HCT116 (cell line): ENCODE measurements around the gene CAB39. TPM values are rescaled to one million over a fixed set of nuclear protein-coding genes. Genes with fewer than 3 reads are reported as not detected.

Experiments
- ATAC-seq: fragments of 200-7000 bp; cut with Tn5 transposase; 2 replicates; pipeline ENCODE4 v1.9.1; 2020; ENCODE audit warnings: mild to moderate bottlenecking, moderate library complexity
- BruUV-seq: library from RNA; stranded (reverse); fragments of 400-500 nt; replicated peaks from 2 replicates; lab custom pipeline; 2021; lab: Mats Ljungman, UMichigan
- CTCF ChIA-PET: fragments of 300-600 bp; sonication (Branson Sonifier 250); formaldehyde crosslinking; loops from one replicate; lab custom pipeline; 2021; ENCODE audit warnings: antibody characterized with exemption; lab: Charles Lee
- POLR2A ChIA-PET: fragments of 300-600, 350-600 bp; sonication (Branson Sonifier 250); formaldehyde crosslinking; loops from one replicate; lab custom pipeline; 2021; ENCODE audit warnings: antibody characterized with exemption; lab: Charles Lee
- RAD21 ChIA-PET, 2 experiments: fragments of 300-600 bp; sonication (Branson Sonifier 250); formaldehyde crosslinking; loops; one replicate each; lab custom pipeline; 2023; ENCODE audit warnings: low total read pairs in 2 of 2; ENCODE audit not compliant: uncharacterized antibody in 2 of 2, unreplicated experiment in 2 of 2, low non-redundant PET in 1 of 2; lab: Charles Lee
- DNase-seq: peaks from one replicate; pipeline ENCODE4 v3.0.0-alpha.2; 2010; ENCODE audit warnings: low read depth, low spot score
- H2AFZ ChIP-seq: fragments of 200-600 bp; shearing (Covaris generic), sonication (generic); 2 replicates; pipeline ENCODE4 v1.6.1; 2017; ENCODE audit warnings: low read depth, mixed run types, mixed read lengths, antibody characterized with exemption, low read length; ENCODE audit not compliant: poor library complexity, severe bottlenecking
- H3K27ac ChIP-seq: 2 replicates; pipeline ENCODE4 v1.5.1; 2012; ENCODE audit warnings: low read depth, low read length
- H3K27me3 ChIP-seq: fragments of 200-600 bp; sonication (generic); 2 replicates; pipeline ENCODE4 v1.6.1; 2016; ENCODE audit warnings: mixed run types, low read length, mixed read lengths; ENCODE audit not compliant: insufficient read depth
- H3K36me3 ChIP-seq, 2 experiments: fragments of 200-500 bp in 1 of 2; fragments of 200-600 bp in 1 of 2; sonication (Bioruptor generic) in 1 of 2; sonication (generic) in 1 of 2; 2 replicates each; pipeline versions ENCODE4 v1.5.1 to v1.6.1; 2014 to 2016; ENCODE audit warnings: low read length in 2 of 2, inconsistent platforms in 1 of 2, mixed read lengths in 1 of 2, mixed run types in 1 of 2; ENCODE audit not compliant: insufficient read depth in 2 of 2, control insufficient read depth in 1 of 2
- H3K4me1 ChIP-seq, 2 experiments: fragments of 200-600 bp in 1 of 2; sonication (generic) in 1 of 2; 2 replicates each; pipeline versions ENCODE4 v1.5.1 to v1.6.1; 2012 to 2017; ENCODE audit warnings: low read length in 2 of 2, inconsistent platforms in 1 of 2, mild to moderate bottlenecking in 1 of 2, mixed read lengths in 1 of 2, mixed run types in 1 of 2, moderate library complexity in 1 of 2; ENCODE audit not compliant: insufficient read depth in 2 of 2, control insufficient read depth in 1 of 2
- H3K4me2 ChIP-seq: fragments of 200-600 bp; sonication (generic); 2 replicates; pipeline ENCODE4 v1.6.1; 2017; ENCODE audit warnings: mixed run types, low read length, mixed read lengths
- H3K4me3 ChIP-seq, 2 experiments: fragments of 200-600 bp in 1 of 2; sonication (generic) in 1 of 2; replicated peaks in 1 of 2; 2 replicates each; pipeline ENCODE4 v1.5.1; 2011 to 2016; ENCODE audit warnings: low read length in 2 of 2, control low read depth in 1 of 2, low read depth in 1 of 2, mild to moderate bottlenecking in 1 of 2, mixed read lengths in 1 of 2, mixed run types in 1 of 2
- H3K79me2 ChIP-seq: fragments of 200-600 bp; sonication (generic); 2 replicates; pipeline ENCODE4 v1.6.1; 2017; ENCODE audit warnings: mild to moderate bottlenecking, mixed run types, low read length, moderate library complexity, mixed read lengths; ENCODE audit not compliant: insufficient read depth
- H3K9ac ChIP-seq: fragments of 200-600 bp; sonication (generic); 2 replicates; pipeline ENCODE4 v1.6.1; 2016; ENCODE audit warnings: low read length, mixed read lengths
- H3K9me2 ChIP-seq: fragments of 200-600 bp; sonication (generic), shearing (Covaris generic); 2 replicates; pipeline ENCODE4 v1.6.1; 2017; ENCODE audit warnings: mixed run types, mild to moderate bottlenecking, moderate library complexity; ENCODE audit not compliant: insufficient read depth
- H3K9me3 ChIP-seq, 2 experiments: fragments of 200-500 bp in 1 of 2; fragments of 200-600 bp in 1 of 2; sonication (Bioruptor generic) in 1 of 2; sonication (generic) in 1 of 2; 2 replicates each; pipeline ENCODE4 v1.6.1; 2014 to 2017; ENCODE audit warnings: low read length in 2 of 2, mixed read lengths in 2 of 2, inconsistent platforms in 1 of 2, low read depth in 1 of 2, mild to moderate bottlenecking in 1 of 2, mixed run types in 1 of 2, moderate library complexity in 1 of 2; ENCODE audit not compliant: control insufficient read depth in 1 of 2, insufficient read depth in 1 of 2
- H4K20me1 ChIP-seq: fragments of 200-600 bp; sonication (generic), shearing (Covaris generic); 2 replicates; pipeline ENCODE4 v1.6.1; 2017; ENCODE audit warnings: mixed run types, mild to moderate bottlenecking, moderate library complexity; ENCODE audit not compliant: insufficient read depth
- ATF3 ChIP-seq: IDR thresholded peaks from 2 replicates; pipeline ENCODE4 v1.6.1; 2012
- CBX3 ChIP-seq: IDR thresholded peaks from 2 replicates; pipeline ENCODE4 v1.6.1; 2012; ENCODE audit warnings: low read depth
- CEBPB ChIP-seq: IDR thresholded peaks from 2 replicates; pipeline ENCODE4 v1.6.1; 2012; ENCODE audit warnings: low read depth
- CTCF ChIP-seq, 3 experiments: fragments of 200-600 bp in 1 of 3; sonication (generic) in 1 of 3; IDR thresholded peaks in 2 of 3; conservative IDR thresholded peaks in 1 of 3; 2 replicates each; pipeline ENCODE4 v1.5.1; 2012 to 2017; ENCODE audit warnings: low read depth in 2 of 3, low read length in 2 of 3, antibody characterized with exemption in 1 of 3, borderline replicate concordance in 1 of 3, control low read depth in 1 of 3, mild to moderate bottlenecking in 1 of 3, mixed read lengths in 1 of 3, mixed run types in 1 of 3, moderate library complexity in 1 of 3; ENCODE audit not compliant: insufficient read depth in 1 of 3
- EGR1 ChIP-seq: IDR thresholded peaks from 2 replicates; pipeline ENCODE4 v1.6.1; 2012; ENCODE audit warnings: low read depth
- ELF1 ChIP-seq: IDR thresholded peaks from 2 replicates; pipeline ENCODE4 v1.6.1; 2012; ENCODE audit warnings: low read depth, borderline replicate concordance
- EZH2 ChIP-seq: fragments of 200-600 bp; sonication (generic); IDR thresholded peaks from 2 replicates; pipeline ENCODE4 v1.6.1; 2017; ENCODE audit warnings: antibody characterized with exemption, mixed run types
- EZH2phosphoT487 ChIP-seq: fragments of 200-600 bp; IDR thresholded peaks from 2 replicates; pipeline ENCODE4 v1.6.1; 2018; ENCODE audit warnings: antibody characterized with exemption, borderline replicate concordance
- FOSL1 ChIP-seq: IDR thresholded peaks from 2 replicates; pipeline ENCODE4 v1.6.1; 2012; ENCODE audit warnings: low read depth
- JUND ChIP-seq: IDR thresholded peaks from 2 replicates; pipeline ENCODE4 v1.6.1; 2012
- MAX ChIP-seq: IDR thresholded peaks from 2 replicates; pipeline ENCODE4 v1.6.1; 2012
- POLR2A ChIP-seq: IDR thresholded peaks from 2 replicates; pipeline ENCODE4 v1.7.0; 2011; ENCODE audit warnings: borderline replicate concordance; ENCODE audit not compliant: insufficient read depth, insufficient read length; ENCODE audit errors: extremely low read depth
- POLR2AphosphoS5 ChIP-seq: IDR thresholded peaks from 2 replicates; pipeline ENCODE4 v1.6.1; 2011; ENCODE audit warnings: mild to moderate bottlenecking, low read depth, low read length, moderate library complexity
- RAD21 ChIP-seq: IDR thresholded peaks from 2 replicates; pipeline ENCODE4 v1.6.1; 2012; ENCODE audit warnings: low read depth, mild to moderate bottlenecking
- SIN3A ChIP-seq: IDR thresholded peaks from 2 replicates; pipeline ENCODE4 v1.6.1; 2012; ENCODE audit warnings: low read depth
- SP1 ChIP-seq: IDR thresholded peaks from 2 replicates; pipeline ENCODE4 v1.6.1; 2012; ENCODE audit warnings: low read depth
- TCF7L2 ChIP-seq: IDR thresholded peaks from 2 replicates; pipeline ENCODE4 v1.7.0; 2011; ENCODE audit warnings: borderline replicate concordance, inconsistent platforms; ENCODE audit not compliant: insufficient read depth, insufficient read length; ENCODE audit errors: extremely low read depth
- ZBTB33 ChIP-seq: IDR thresholded peaks from 2 replicates; pipeline ENCODE4 v1.6.1; 2011; ENCODE audit warnings: mild to moderate bottlenecking, low read length, moderate library complexity; ENCODE audit not compliant: insufficient replicate concordance; ENCODE audit errors: extremely low read depth
- ZNF274 ChIP-seq: fragments of 200-500 bp; sonication (Bioruptor generic); IDR thresholded peaks from 2 replicates; pipeline ENCODE4 v1.6.1; 2014; ENCODE audit warnings: mild to moderate bottlenecking, low read depth, low read length, inconsistent platforms
- intact Hi-C: fragments of 100-400 bp; cut with micrococcal nuclease; formaldehyde crosslinking; loops from 2 replicates; pipeline ENCODE4 v1.10.0; 2022
- total RNA-seq: library from RNA; stranded (reverse); gene quantifications from one replicate; pipeline ENCODE4 v1.2.1, GENCODE V29; 2021; ENCODE audit not compliant: unreplicated experiment

The CAB39 gene
- total RNA-seq, 1 experiment from 2014 or later: 63.6 TPM

- RAD21 ChIA-PET: no interaction called here
- no peaks in the 10 kb centered on the region for H3K9me3 ChIP-seq
- no peak overlapping the region for H3K27ac ChIP-seq
- no peaks in the 10 kb centered on the region for H3K36me3 ChIP-seq
- TF ChIP-seq TCF7L2 (no peak), POLR2A (no peak), CTCF (IDR thresholded peaks at IDR 0.05 in 2 of 3, conservative IDR thresholded peaks at IDR 0.05 in 1 of 3; ENCODE audit: borderline replicate concordance in 1 of 3, insufficient read depth in 1 of 3, low read depth in 2 of 3, low read length in 2 of 3) (no peak), FOSL1 (no peak), ELF1 (no peak), SP1 (no peak), ZBTB33 (no peak), EZH2phosphoT487 (no peak), SIN3A (no peak), ZNF274 (no peak), CBX3 (no peak), EGR1 (no peak), JUND (no peak), CEBPB (no peak), RAD21 (no peak), POLR2AphosphoS5 (no peak), EZH2 (no peak), MAX (no peak), ATF3 (no peak)
- TF ChIP-seq, all 23 proteins: peak for 0
- peaks cover 6% of the 10 kb centered on the region; the same call in 1 of the 2 replicates for H4K20me1 ChIP-seq
- H3K27me3 ChIP-seq: no peaks in the 10 kb centered on the region
- ATAC-seq: no peak
- no peaks in the 10 kb centered on the region for H3K9me2 ChIP-seq
- CTCF ChIA-PET: no interaction called here
- H3K4me1 ChIP-seq: peaks cover 0 to 20% of the 10 kb centered on the region in 2 experiments; a peak in 1 of 4 replicates
- H2AFZ ChIP-seq: no peak overlapping the region
- no peak overlapping the region for H3K4me3 ChIP-seq
- POLR2A ChIA-PET: no interaction called here
- no peak for DNase-seq
- BruUV-seq: no TSS peak
- no peak overlapping the region for H3K9ac ChIP-seq
- H3K79me2 ChIP-seq: peaks cover 90% of the 10 kb centered on the region
- no peak overlapping the region for H3K4me2 ChIP-seq
- intact Hi-C loops: no loop called here
Measured at GRCh38 chr2:230731512-230731911, 18.9 kb downstream of the CAB39 start.
